T-cell (primary cell): Measurements from ENCODE around the gene SREK1IP1. TPM values are rescaled to one million over a fixed set of nuclear protein-coding genes. Genes with fewer than 3 reads are reported as not detected.

ENCODE experiments used
- ATAC-seq, 4 experiments: fragments of 200-7000 bp in 3 of 4; fragments of 150-1000 bp in 1 of 4; cut with Tn5 transposase; replicated peaks in 1 of 4; 1 replicate in 3 of 4; 2 replicates in 1 of 4; pipeline ENCODE4 v1.10.0; 2021; ENCODE audit warnings: moderate library complexity in 3 of 4, mild to moderate bottlenecking in 2 of 4, moderate number of reproducible peaks in 1 of 4
- CTCF ChIA-PET, 2 donors: fragments of 300-600 bp; sonication (Branson Sonifier 250); formaldehyde crosslinking; loops; one replicate each; lab custom pipeline; 2022; ENCODE audit warnings: antibody characterized with exemption in 2 of 2; lab: Charles Lee
- POLR2A ChIA-PET, 2 donors: fragments of 300-600 bp; sonication (Branson Sonifier 250); formaldehyde crosslinking; loops; one replicate each; lab custom pipeline; 2022; ENCODE audit warnings: antibody characterized with exemption in 2 of 2; lab: Charles Lee
- DNase-seq, 35 experiments: peaks; one replicate each; pipeline versions ENCODE4 v3.0.0 to v3.0.0-alpha.2; 2013 to 2023
- H3K27ac ChIP-seq: one replicate; pipeline ENCODE4 v1.5.1; 2013; ENCODE audit warnings: low read length
- H3K27me3 ChIP-seq, 2 experiments: replicated peaks in 1 of 2; 1 replicate in 1 of 2; 2 replicates in 1 of 2; pipeline versions ENCODE4 v1.6.1 to v1.7.0; 2013; ENCODE audit warnings: low read length in 1 of 2, mixed read lengths in 1 of 2; ENCODE audit not compliant: control insufficient read depth in 2 of 2, insufficient read depth in 2 of 2; ENCODE audit errors: extremely low read depth in 1 of 2
- H3K36me3 ChIP-seq, 2 donors: 1 replicate in 1 of 2; 2 replicates in 1 of 2; pipeline versions ENCODE4 v1.6.1 to v1.7.0; 2013; ENCODE audit warnings: low read length in 1 of 2; ENCODE audit not compliant: control insufficient read depth in 2 of 2, insufficient read depth in 1 of 2; ENCODE audit errors: extremely low read depth in 1 of 2
- H3K4me1 ChIP-seq, 2 experiments: 1 replicate in 1 of 2; 2 replicates in 1 of 2; pipeline versions ENCODE4 v1.6.1 to v1.7.0; 2013; ENCODE audit warnings: low read length in 2 of 2, mixed read lengths in 1 of 2; ENCODE audit not compliant: insufficient read depth in 2 of 2, control insufficient read depth in 1 of 2; ENCODE audit errors: extremely low read depth in 1 of 2
- H3K4me3 ChIP-seq, 2 donors: 1 replicate in 1 of 2; 2 replicates in 1 of 2; pipeline versions ENCODE4 v1.5.1 to v1.7.0; 2013; ENCODE audit warnings: mild to moderate bottlenecking in 2 of 2, low read length in 1 of 2, moderate library complexity in 1 of 2; ENCODE audit not compliant: control insufficient read depth in 1 of 2; ENCODE audit errors: extremely low read depth in 1 of 2
- H3K9me3 ChIP-seq: 2 replicates; pipeline ENCODE4 v1.7.0; 2013
- H3K27ac Mint-ChIP-seq, 2 donors: one replicate each; pipeline ENCODE4 v1.8.0; 2020 to 2021; ENCODE audit warnings: mild to moderate bottlenecking in 2 of 2, mixed read lengths in 2 of 2
- H3K27me3 Mint-ChIP-seq, 2 donors: one replicate each; pipeline ENCODE4 v1.8.0; 2021 to 2022; ENCODE audit warnings: mixed read lengths in 2 of 2
- H3K36me3 Mint-ChIP-seq: one replicate; pipeline ENCODE4 v1.8.0; 2021; ENCODE audit warnings: mixed read lengths
- H3K4me1 Mint-ChIP-seq, 3 donors: one replicate each; pipeline ENCODE4 v1.8.0; 2020 to 2022; ENCODE audit warnings: mixed read lengths in 3 of 3, mild to moderate bottlenecking in 1 of 3
- H3K4me3 Mint-ChIP-seq, 3 donors: one replicate each; pipeline ENCODE4 v1.8.0; 2020 to 2022; ENCODE audit warnings: mild to moderate bottlenecking in 3 of 3, mixed read lengths in 3 of 3, moderate library complexity in 3 of 3
- H3K9me3 Mint-ChIP-seq, 3 donors: one replicate each; pipeline ENCODE4 v1.8.0; 2020 to 2022; ENCODE audit warnings: mixed read lengths in 3 of 3
- WGBS: methylation state at CpG from one replicate; pipeline ENCODE4 v1.1.5; 2013; ENCODE audit warnings: missing lambda C conversion rate; ENCODE audit not compliant: insufficient coverage; 5-methylcytosine and 5-hydroxymethylcytosine counted together
- total RNA-seq, 35 experiments: library from RNA in 6 of 35; stranded (reverse) in 6 of 35; fragments of 120-200 nt in 1 of 35; gene quantifications; one replicate each; pipeline versions ENCODE4 v1.2.1 to v1.2.4 and lab custom pipeline; 2013 to 2026

The SREK1IP1 gene
- total RNA-seq, 5 donors from 2014 or later (not counting 1 experiment from before 2014, with no cell fraction given): 16.2 to 26.4 (median 22.7) TPM

DNA sequence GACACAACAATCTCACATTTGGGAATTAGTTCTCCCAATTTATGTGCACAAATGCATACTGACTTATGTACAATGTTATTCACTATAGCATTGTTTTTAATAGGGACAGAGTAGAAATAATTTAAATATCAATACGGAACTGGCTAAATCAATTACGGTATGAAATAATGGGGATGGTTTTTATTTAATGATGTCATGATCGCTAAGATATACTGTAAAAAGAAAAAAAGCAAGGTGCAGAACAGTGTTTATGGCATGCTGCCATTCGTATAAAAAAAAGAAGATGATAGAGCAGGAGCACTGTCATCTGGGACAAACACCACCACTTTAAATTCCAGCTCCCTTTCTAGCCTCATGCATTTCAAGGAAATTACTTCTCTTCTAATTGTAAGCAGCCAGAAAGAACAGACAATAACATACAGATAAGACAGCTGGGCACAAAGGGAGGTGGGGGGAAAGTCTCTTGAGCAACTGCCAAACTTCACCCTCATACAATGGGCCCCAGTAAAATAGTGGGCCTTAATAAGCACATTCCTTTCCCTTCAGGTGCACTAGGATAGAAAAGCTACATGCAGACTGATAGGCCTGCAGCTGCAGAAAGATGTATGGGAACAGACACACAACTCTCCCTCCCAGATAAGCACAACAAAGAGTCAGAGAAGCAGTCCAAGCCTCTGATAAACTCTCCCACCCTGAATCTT is 8.4 kb downstream of the SREK1IP1 start:
- ATAC-seq: no peak
- Mint-ChIP-seq H3K27me3 (no peaks in the 10 kb centered on the region), H3K4me3 (no peak overlapping the region), H3K27ac (no peak overlapping the region), H3K9me3 (no peaks in the 10 kb centered on the region), H3K4me1 (peaks cover 30 to 43% (median 35%) of the 10 kb centered on the region in 3 donors), H3K36me3 (peaks cover 37% of the 10 kb centered on the region)
- Histone ChIP-seq H3K27ac (no peak overlapping the region), H3K9me3 (no peaks in the 10 kb centered on the region), H3K4me1 (no peaks in the 10 kb centered on the region), H3K36me3 (peaks cover 4 to 15% of the 10 kb centered on the region in 2 donors), H3K4me3 (no peak overlapping the region), H3K27me3 (no peaks in the 10 kb centered on the region)
- CTCF ChIA-PET: no interaction called here
- no peak for DNase-seq
- WGBS: 100% methylated on average over 1 of the region's 4 CpGs
- POLR2A ChIA-PET: interaction anchor here in 1 of 2 donors (0.6 kb wide), 1 partner anchor 23 kb away, joined by 5 read pairs; no protein-coding TSS in a partner anchor

DNA sequence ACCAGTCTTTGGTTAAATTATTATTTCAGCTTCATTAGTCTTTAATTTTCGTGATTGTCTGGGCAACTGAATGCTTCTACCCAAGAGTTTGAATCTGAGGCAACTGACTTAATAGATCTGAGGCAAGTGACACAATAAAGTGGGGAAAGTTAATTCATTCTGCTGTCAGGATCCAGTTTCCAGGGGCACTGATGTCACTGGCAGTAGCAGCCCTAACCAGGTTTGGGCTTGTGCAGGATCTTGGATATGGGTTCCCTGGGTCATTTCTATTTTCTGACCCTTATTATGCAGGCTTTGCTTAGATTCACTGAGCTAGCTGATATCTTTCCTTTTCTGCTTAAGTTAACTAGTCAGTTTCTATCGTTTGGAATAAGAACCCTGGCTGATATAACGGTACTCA is 9.6 kb downstream of the SREK1IP1 start:
- no peak overlapping the region for H3K4me3 Mint-ChIP-seq
- H3K9me3 Mint-ChIP-seq: no peaks in the 10 kb centered on the region
- CTCF ChIA-PET: no interaction called here
- POLR2A ChIA-PET: interaction anchor here in 1 of 2 donors (0.6 to 1.7 kb wide), 2 partner anchors 9 to 798 kb away, joined by 3 to 15 read pairs; no protein-coding TSS in a partner anchor
- DNase-seq (no peak), ATAC-seq (no peak)
- H3K36me3 Mint-ChIP-seq: peaks cover 37% of the 10 kb centered on the region
- no CpG with 5 or more reads among the region's 3 CpGs for WGBS
- H3K4me3 ChIP-seq: no peak overlapping the region
- peaks cover 23 to 39% (median 30%) of the 10 kb centered on the region in 3 donors for H3K4me1 Mint-ChIP-seq
- H3K27me3 ChIP-seq: no peaks in the 10 kb centered on the region
- peaks cover 4 to 16% of the 10 kb centered on the region in 2 donors for H3K36me3 ChIP-seq
- no peaks in the 10 kb centered on the region for H3K9me3 ChIP-seq
- no peak overlapping the region for H3K27ac Mint-ChIP-seq
- H3K27ac ChIP-seq: no peak overlapping the region
- H3K27me3 Mint-ChIP-seq: no peaks in the 10 kb centered on the region
- H3K4me1 ChIP-seq: no peaks in the 10 kb centered on the region

DNA sequence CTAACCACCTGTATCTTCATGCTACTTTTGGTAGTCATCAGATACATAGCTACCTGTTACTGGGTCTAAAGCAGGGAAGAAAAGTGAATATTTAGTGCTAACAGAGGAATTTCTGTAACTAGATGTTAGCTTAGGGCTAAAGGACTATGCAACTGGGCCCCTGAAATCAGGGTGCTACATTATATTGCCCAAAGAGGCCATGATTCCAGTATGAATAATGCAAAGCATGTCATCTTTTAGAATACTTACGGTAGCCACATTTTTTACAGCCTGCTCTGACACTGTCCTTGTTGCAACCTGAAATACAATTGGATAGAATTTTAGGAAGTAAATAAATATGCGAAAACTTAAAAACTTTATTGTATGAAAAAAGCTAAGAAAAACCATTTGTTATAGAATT is 14.4 kb downstream of the SREK1IP1 start:
- no peak overlapping the region for H3K27ac ChIP-seq
- H3K4me3 ChIP-seq: no peak overlapping the region
- no peaks in the 10 kb centered on the region for H3K9me3 ChIP-seq
- POLR2A ChIA-PET: interaction anchor here in 1 of 2 donors (0.6 kb wide), 1 partner anchor 1340 kb away, joined by 6 read pairs; no protein-coding TSS in a partner anchor
- DNase-seq (no peak), ATAC-seq (no peak)
- peaks cover 0 to 12% of the 10 kb centered on the region in 2 donors for H3K36me3 ChIP-seq
- no peaks in the 10 kb centered on the region for H3K27me3 ChIP-seq
- Mint-ChIP-seq H3K4me1 (peaks cover 9 to 19% (median 10%) of the 10 kb centered on the region in 3 donors), H3K36me3 (peaks cover 29% of the 10 kb centered on the region), H3K9me3 (no peaks in the 10 kb centered on the region), H3K27me3 (no peaks in the 10 kb centered on the region), H3K27ac (no peak overlapping the region), H3K4me3 (no peak overlapping the region)
- CTCF ChIA-PET: no interaction called here
- WGBS: no CpG with 5 or more reads among the region's 2 CpGs
- H3K4me1 ChIP-seq: no peaks in the 10 kb centered on the region

DNA sequence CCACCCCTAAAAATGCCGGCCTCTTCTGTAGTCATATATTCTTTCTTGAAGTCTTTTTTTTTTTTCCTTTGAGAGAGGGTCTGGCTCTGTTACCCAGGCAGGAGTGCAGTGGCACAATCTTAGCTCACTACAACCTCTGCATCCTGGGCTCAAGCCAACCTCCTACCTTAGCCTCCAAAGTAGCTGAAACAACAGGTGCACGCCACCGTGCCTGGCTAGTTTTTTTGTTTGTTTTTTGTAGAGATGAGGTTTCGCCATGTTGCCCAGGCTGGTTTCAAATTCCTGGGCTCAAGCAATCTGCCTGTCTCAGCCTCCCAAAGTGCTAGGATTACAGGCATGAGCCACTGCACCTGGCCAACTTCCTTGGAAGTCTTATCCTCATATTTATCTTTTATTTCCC is 19.1 kb downstream of the SREK1IP1 start:
- DNase-seq (no peak), ATAC-seq (no peak)
- Mint-ChIP-seq H3K27me3 (no peaks in the 10 kb centered on the region), H3K36me3 (peaks cover 14% of the 10 kb centered on the region), H3K4me3 (no peak overlapping the region), H3K9me3 (no peaks in the 10 kb centered on the region), H3K27ac (no peak overlapping the region), H3K4me1 (peaks cover 0 to 2% (median 2%) of the 10 kb centered on the region in 3 donors)
- ChIA-PET POLR2A (interaction anchor here (0.6 to 0.7 kb wide), 3 partner anchors 14 to 814 kb away, joined by 3 to 4 read pairs (median 4); partner anchors contain the start of genes CENPK (in 1 of the 2) and PPWD1 (in 1 of the 2)), CTCF (interaction anchor here in 1 of 2 donors (0.7 kb wide), 1 partner anchor 733 kb away, joined by 4 read pairs; no protein-coding TSS in a partner anchor)
- WGBS: no CpG with 5 or more reads among the region's 4 CpGs
- Histone ChIP-seq H3K4me1 (no peaks in the 10 kb centered on the region), H3K27me3 (no peaks in the 10 kb centered on the region), H3K27ac (no peak overlapping the region), H3K4me3 (no peak overlapping the region), H3K36me3 (peaks cover 4 to 10% of the 10 kb centered on the region in 2 donors), H3K9me3 (no peaks in the 10 kb centered on the region)

DNA sequence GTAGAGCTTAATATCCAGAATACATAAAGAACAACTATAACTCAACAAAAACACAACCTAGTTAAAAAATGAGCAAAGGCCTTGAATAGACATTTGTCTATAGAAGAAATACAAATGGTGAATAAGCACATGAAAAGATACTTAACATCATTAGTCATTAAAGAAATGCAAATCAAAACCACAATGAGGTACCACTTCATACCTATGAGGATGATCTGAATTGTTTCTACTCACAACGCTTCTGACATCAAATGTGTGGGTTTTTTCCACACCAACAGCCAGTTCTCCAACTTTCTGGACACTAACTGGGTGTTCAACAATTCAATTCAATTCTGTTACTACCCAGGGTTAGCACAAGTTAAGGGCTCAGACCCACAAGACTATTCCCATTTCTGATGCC is 22.0 kb downstream of the SREK1IP1 start:
- H3K36me3 ChIP-seq: peaks cover 4% of the 10 kb centered on the region in 2 donors
- Mint-ChIP-seq H3K27me3 (no peaks in the 10 kb centered on the region), H3K4me3 (no peak overlapping the region), H3K9me3 (no peaks in the 10 kb centered on the region), H3K4me1 (peaks cover 0 to 2% (median 2%) of the 10 kb centered on the region in 3 donors), H3K27ac (no peak overlapping the region), H3K36me3 (peaks cover 7% of the 10 kb centered on the region)
- H3K27ac ChIP-seq: no peak overlapping the region
- no peaks in the 10 kb centered on the region for H3K27me3 ChIP-seq
- 83% methylated on average over 1 of the region's 1 CpG for WGBS
- H3K4me1 ChIP-seq: no peaks in the 10 kb centered on the region
- ChIA-PET CTCF (interaction anchor here in 1 of 2 donors (0.6 kb wide), 1 partner anchor 120 kb away, joined by 3 read pairs; no protein-coding TSS in a partner anchor), POLR2A (no interaction called here)
- H3K9me3 ChIP-seq: no peaks in the 10 kb centered on the region
- ATAC-seq (no peak), DNase-seq (no peak)
- H3K4me3 ChIP-seq: no peak overlapping the region

DNA sequence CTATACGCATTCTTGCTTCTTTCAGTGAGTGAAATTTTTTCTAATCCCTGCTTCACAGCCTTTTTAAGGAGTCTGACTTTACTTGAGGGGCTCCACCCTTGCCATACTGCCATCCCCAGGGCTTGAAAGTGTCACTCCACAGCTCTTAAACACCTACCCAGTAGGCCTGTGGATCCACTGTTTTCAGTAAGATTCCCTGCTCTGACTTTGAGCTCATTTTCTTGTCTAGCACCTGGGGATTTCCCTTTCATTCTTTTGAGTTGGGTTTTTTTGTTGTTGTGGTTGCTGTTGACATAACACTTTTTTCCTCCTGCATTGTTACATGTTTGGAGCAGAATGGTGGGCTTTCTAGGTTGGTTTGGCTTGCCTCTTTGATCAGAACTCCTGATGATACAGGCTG is 23.6 kb downstream of the SREK1IP1 start:
- H3K4me1 Mint-ChIP-seq: peaks cover 0 to 2% (median 0%) of the 10 kb centered on the region in 3 donors
- peak in 1 of 35 experiments; percentile 6 for DNase-seq
- WGBS: no CpG with 5 or more reads among the region's 1 CpG
- H3K4me3 Mint-ChIP-seq: no peak overlapping the region
- peaks cover 4 to 7% of the 10 kb centered on the region in 2 donors for H3K36me3 ChIP-seq
- no peak overlapping the region for H3K27ac Mint-ChIP-seq
- peaks cover 15% of the 10 kb centered on the region for H3K36me3 Mint-ChIP-seq
- ChIA-PET CTCF (no interaction called here), POLR2A (interaction anchor here in 1 of 2 donors (0.7 kb wide), 1 partner anchor 873 kb away, joined by 3 read pairs; no protein-coding TSS in a partner anchor)
- no peaks in the 10 kb centered on the region for H3K9me3 ChIP-seq
- H3K4me3 ChIP-seq: no peak overlapping the region
- no peaks in the 10 kb centered on the region for H3K27me3 ChIP-seq
- H3K27me3 Mint-ChIP-seq: no peaks in the 10 kb centered on the region
- no peaks in the 10 kb centered on the region for H3K9me3 Mint-ChIP-seq
- H3K4me1 ChIP-seq: no peaks in the 10 kb centered on the region
- no peak for ATAC-seq
- H3K27ac ChIP-seq: no peak overlapping the region
